OCI-LY1 (cell line): Measurements from ENCODE around the gene EMC10.

Experiments used
- CTCF ChIP-seq: fragments of 200-600 bp; sonication (generic), shearing (Covaris generic); IDR thresholded peaks from 2 replicates; pipeline ENCODE4 v1.5.1; 2017; ENCODE audit warnings: mild to moderate bottlenecking, antibody characterized with exemption, low read length, moderate library complexity, mixed read lengths
- EZH2 ChIP-seq: fragments of 200-600 bp; sonication (generic), shearing (Covaris generic); IDR thresholded peaks from 2 replicates; pipeline ENCODE4 v1.8.0; 2017; ENCODE audit warnings: borderline replicate concordance, mixed run types, mild to moderate bottlenecking, antibody characterized with exemption, low read length, moderate library complexity, mixed read lengths

GRCh38 chr19:50430888-50431342 is 45.4 kb upstream of the EMC10 start:
- TF ChIP-seq CTCF: no peak
- TF ChIP-seq EZH2: no peak
